ENCODE results near the gene TTLL4.

TTLL4 gene

GRCh38 chr2:218781691-218782527 lies 71.3 kb downstream of the TTLL4 start, which contains the start of gene CYP27A1:
TSS of gene CYP27A1 (plus strand) at chr2:218782147. CDS start at chr2:218782183, 36 bp downstream.
- Histone ChIP-seq H3K79me2 (ENCODE audit: control insufficient read depth, low read length) (no peaks in the 10 kb centered on the region), H3K27me3 (ENCODE audit: control insufficient read depth, low read length) (peaks cover 22% of the 10 kb centered on the region), H3K4me3 (ENCODE audit: low read length) (no peak within 1 kb of the TSS), H3K9me3 (ENCODE audit: control insufficient read depth, insufficient read depth, low read length) (peaks cover 9% of the 10 kb centered on the region; the same call in 1 of the 2 replicates), H3F3A (ENCODE audit: control insufficient read depth, insufficient read depth) (no peaks in the 10 kb centered on the region), H3K4me1 (ENCODE audit: control insufficient read depth, low read length) (no peaks in the 10 kb centered on the region), H3K9me2 (replicated peaks; ENCODE audit: control insufficient read depth, low read length) (no peaks in the 10 kb centered on the region), H3K4me2 (ENCODE audit: low read length) (no peak within 1 kb of the TSS), H3K36me3 (ENCODE audit: control insufficient read depth, low read length) (no peaks in the 10 kb centered on the region), H3K27ac (ENCODE audit: low read depth, low read length) (no peak within 1 kb of the TSS), H4K20me1 (ENCODE audit: control insufficient read depth, insufficient read depth, low read depth, low read length) (no peaks in the 10 kb centered on the region)
- no peak for TF ChIP-seq EZH2phosphoT487 (IDR thresholded peaks at IDR 0.05; ENCODE audit: borderline replicate concordance, low read length)

- H4K20me1 ChIP-seq (ENCODE audit: control insufficient read depth, insufficient read depth, low read depth, low read length) = no peaks in the 10 kb centered on the region
- no peak overlapping the region for H3K27ac ChIP-seq (ENCODE audit: low read depth, low read length)
- H3K4me2 ChIP-seq (ENCODE audit: low read length) = no peak overlapping the region
- no peaks in the 10 kb centered on the region for H3K4me1 ChIP-seq (ENCODE audit: control insufficient read depth, low read length)
- H3K27me3 ChIP-seq (ENCODE audit: control insufficient read depth, low read length) = peaks cover 24% of the 10 kb centered on the region
- peaks cover 4% of the 10 kb centered on the region; the same call in 1 of the 2 replicates for H3K9me3 ChIP-seq (ENCODE audit: control insufficient read depth, insufficient read depth, low read length)
- no peaks in the 10 kb centered on the region for H3K79me2 ChIP-seq (ENCODE audit: control insufficient read depth, low read length)
- no peaks in the 10 kb centered on the region for H3K9me2 ChIP-seq (replicated peaks; ENCODE audit: control insufficient read depth, low read length)
- H3F3A ChIP-seq (ENCODE audit: control insufficient read depth, insufficient read depth) = no peaks in the 10 kb centered on the region
- H3K4me3 ChIP-seq (ENCODE audit: low read length) = no peak overlapping the region
- no peak for TF ChIP-seq EZH2phosphoT487 (IDR thresholded peaks at IDR 0.05; ENCODE audit: borderline replicate concordance, low read length)
- no peak for TF ChIP-seq CTCF (IDR thresholded peaks at IDR 0.05; ENCODE audit: low read depth, low read length, poor library complexity, severe bottlenecking)
- H3K36me3 ChIP-seq (ENCODE audit: control insufficient read depth, low read length) = no peaks in the 10 kb centered on the region
Observed at GRCh38 chr2:218782528-218782844, 71.9 kb downstream of the TTLL4 start.

GRCh38 chr2:218783688-218784087 lies 73.1 kb downstream of the TTLL4 start:
- peaks cover 24% of the 10 kb centered on the region for H3K27me3 ChIP-seq (ENCODE audit: control insufficient read depth, low read length)
- no peak overlapping the region for H3K27ac ChIP-seq (ENCODE audit: low read depth, low read length)
- no peaks in the 10 kb centered on the region for H3K36me3 ChIP-seq (ENCODE audit: control insufficient read depth, low read length)
- no peaks in the 10 kb centered on the region for H3K9me2 ChIP-seq (replicated peaks; ENCODE audit: control insufficient read depth, low read length)
- H4K20me1 ChIP-seq (ENCODE audit: control insufficient read depth, insufficient read depth, low read depth, low read length) = no peaks in the 10 kb centered on the region
- H3K9me3 ChIP-seq (ENCODE audit: control insufficient read depth, insufficient read depth, low read length) = no peaks in the 10 kb centered on the region
- H3K4me3 ChIP-seq (ENCODE audit: low read length) = no peak overlapping the region
- H3K79me2 ChIP-seq (ENCODE audit: control insufficient read depth, low read length) = no peaks in the 10 kb centered on the region
- H3K4me2 ChIP-seq (ENCODE audit: low read length) = no peak overlapping the region
- H3K4me1 ChIP-seq (ENCODE audit: control insufficient read depth, low read length) = no peaks in the 10 kb centered on the region
- H3F3A ChIP-seq (ENCODE audit: control insufficient read depth, insufficient read depth) = no peaks in the 10 kb centered on the region
- TF ChIP-seq CTCF (IDR thresholded peaks at IDR 0.05; ENCODE audit: low read depth, low read length, poor library complexity, severe bottlenecking) = no peak
- TF ChIP-seq EZH2phosphoT487 (IDR thresholded peaks at IDR 0.05; ENCODE audit: borderline replicate concordance, low read length) = no peak

- TF ChIP-seq CTCF (IDR thresholded peaks at IDR 0.05; ENCODE audit: low read depth, low read length, poor library complexity, severe bottlenecking) (no peak), EZH2phosphoT487 (IDR thresholded peaks at IDR 0.05; ENCODE audit: borderline replicate concordance, low read length) (no peak)
Observed at GRCh38 chr2:218785103-218785502, 74.5 kb downstream of the TTLL4 start.

More at GRCh38 chr2:218785103-218785502, 74.5 kb downstream of the TTLL4 start:
- H3K4me1 ChIP-seq (ENCODE audit: control insufficient read depth, low read length) = no peaks in the 10 kb centered on the region
- no peaks in the 10 kb centered on the region for H3K9me3 ChIP-seq (ENCODE audit: control insufficient read depth, insufficient read depth, low read length)
- H3K9me2 ChIP-seq (replicated peaks; ENCODE audit: control insufficient read depth, low read length) = no peaks in the 10 kb centered on the region
- peaks cover 24% of the 10 kb centered on the region for H3K27me3 ChIP-seq (ENCODE audit: control insufficient read depth, low read length)
- H4K20me1 ChIP-seq (ENCODE audit: control insufficient read depth, insufficient read depth, low read depth, low read length) = no peaks in the 10 kb centered on the region
- no peaks in the 10 kb centered on the region for H3K79me2 ChIP-seq (ENCODE audit: control insufficient read depth, low read length)
- H3K36me3 ChIP-seq (ENCODE audit: control insufficient read depth, low read length) = no peaks in the 10 kb centered on the region
- no peak overlapping the region for H3K27ac ChIP-seq (ENCODE audit: low read depth, low read length)
- no peak overlapping the region for H3K4me3 ChIP-seq (ENCODE audit: low read length)
- H3K4me2 ChIP-seq (ENCODE audit: low read length) = no peak overlapping the region
- no peaks in the 10 kb centered on the region for H3F3A ChIP-seq (ENCODE audit: control insufficient read depth, insufficient read depth)
